NCI-H82 (cell line): Measurements from ENCODE around the gene BANF2.

ENCODE experiments used
- DNase-seq: peaks from one replicate; lab custom pipeline; 2025; lab: John Stamatoyannopoulos, UW

The BANF2 gene

DNA sequence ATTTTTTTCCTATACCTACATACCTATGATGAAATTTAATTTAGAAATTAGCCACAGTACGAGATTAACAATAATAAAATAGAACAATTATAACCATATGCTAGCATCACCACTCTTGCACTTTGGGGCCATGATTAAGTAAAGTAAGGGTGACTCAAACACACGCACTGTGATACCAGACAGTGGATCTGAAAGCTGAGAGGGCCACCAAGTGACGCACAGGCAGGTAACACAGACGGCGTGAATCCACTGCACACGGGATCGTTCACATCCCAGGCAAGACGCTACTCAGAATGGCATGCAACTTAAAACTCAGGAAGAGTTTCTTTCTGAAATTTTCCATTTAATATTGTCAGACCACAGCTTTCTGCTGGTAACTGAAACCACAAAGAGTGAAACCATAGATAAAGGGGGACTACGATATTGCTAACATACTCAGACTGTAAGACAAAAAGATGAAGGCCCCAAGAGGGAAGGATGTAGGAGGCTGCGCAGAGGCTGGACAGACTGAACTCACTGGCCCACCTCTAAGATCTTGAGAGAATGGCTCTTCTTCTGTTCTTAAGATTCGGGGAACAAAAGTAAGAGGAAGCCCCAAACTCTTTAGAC lies 35.6 kb upstream of the BANF2 start:
- DNase-seq: no peak

DNA sequence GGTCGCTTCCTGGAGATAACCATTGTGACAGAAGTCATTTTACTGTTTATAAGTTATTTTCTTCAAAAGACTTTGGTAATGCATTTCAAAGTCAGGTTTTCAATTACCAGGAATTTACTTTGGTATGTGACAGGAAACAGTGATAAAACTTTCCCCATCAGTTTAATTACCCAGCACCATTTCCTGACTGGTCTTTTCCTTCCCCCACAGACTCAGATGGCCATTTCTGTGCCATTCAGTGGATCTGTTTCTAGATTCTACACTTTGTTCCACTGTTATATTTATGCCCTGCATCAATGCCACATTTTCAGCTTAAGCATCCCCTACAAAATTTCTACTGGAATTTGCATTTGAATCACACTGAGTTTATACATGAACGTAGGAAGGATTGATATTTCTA lies 34.0 kb upstream of the BANF2 start:
- DNase-seq: no peak

DNA sequence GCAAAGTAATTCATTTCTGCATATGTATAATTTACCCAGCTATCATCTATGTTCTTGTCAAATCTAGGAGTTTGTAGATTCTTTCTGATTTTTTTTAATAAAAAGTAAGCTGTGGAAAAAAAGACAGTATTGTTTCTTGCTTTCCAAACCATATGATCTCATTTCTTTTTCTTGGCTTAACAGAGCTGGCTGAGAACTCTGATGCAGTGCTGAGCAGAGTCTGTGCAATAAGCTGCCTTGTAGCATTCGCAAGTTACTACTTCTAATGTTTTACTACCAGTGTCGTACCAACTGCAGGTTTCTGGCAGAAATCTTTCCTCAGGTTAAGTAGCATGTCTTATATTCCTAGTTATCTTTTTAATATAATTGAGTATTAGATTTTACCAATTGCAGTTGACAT lies 33.3 kb upstream of the BANF2 start:
- no peak for DNase-seq

DNA sequence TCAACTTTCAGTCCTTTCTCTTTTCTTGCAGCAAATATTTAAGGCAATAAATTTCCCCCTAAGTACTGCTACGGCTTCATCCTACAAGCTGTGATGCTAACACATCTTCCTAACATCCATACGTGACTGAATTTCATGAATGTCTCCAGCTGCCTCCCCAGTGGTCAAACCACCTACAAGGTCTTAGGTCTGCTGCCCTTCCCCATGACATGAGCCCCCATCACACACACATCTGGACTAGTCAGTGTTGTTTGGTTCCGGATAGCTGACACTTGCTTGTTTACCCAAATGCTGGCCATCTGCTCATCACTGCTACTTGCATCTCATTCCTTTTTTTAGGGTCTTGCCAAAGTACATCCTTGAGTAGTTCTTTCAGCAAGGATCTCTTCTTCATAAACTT lies 32.3 kb upstream of the BANF2 start:
- no peak for DNase-seq

DNA sequence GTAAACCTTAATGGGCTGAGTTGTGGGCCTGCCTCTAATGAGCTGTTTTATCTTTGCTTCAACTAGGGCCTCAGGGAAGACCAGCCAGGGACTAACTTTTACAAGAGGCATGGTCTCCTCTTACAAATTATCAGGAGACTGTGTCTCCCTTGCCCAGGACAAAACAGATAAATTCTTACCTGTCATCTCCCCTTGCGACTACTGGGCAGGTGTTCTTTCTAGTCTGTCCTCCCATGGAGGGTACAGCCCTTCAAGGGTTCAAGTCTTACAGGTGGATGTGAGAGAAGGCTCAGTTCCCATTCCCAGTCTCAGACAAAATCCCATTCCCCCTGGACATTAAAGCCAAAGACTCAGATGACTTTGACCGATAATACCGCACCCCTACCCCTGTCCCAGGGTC lies 31.3 kb upstream of the BANF2 start:
- no peak for DNase-seq

DNA sequence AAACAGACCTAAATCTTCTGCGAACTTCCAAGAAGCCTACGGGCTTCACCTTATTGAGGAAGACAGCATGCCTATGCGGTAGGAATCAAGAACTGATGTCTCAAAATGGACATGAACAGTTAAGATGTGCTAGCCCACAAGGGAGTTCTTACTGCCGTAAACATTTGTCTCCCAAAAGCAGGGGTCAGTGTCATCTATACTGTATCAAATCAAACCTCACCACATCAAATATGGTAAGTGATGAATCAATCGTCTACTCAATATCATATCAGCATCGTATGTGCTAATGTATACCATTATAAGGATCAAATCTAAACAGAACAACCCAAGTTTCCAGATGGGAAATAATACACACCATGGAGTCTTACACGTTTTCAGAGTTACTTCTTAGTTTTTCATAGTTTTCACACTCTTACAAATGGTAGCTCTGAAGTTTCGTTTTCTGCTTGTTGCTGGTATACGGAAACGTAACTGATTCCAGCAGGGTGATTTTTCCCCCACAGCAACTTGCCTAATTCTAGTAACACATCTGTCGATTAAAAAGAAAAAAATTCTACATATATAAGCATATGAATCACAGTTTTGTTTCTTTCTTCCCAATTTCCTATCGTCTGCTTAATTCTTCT lies 30.3 kb upstream of the BANF2 start:
- DNase-seq: no peak

DNA sequence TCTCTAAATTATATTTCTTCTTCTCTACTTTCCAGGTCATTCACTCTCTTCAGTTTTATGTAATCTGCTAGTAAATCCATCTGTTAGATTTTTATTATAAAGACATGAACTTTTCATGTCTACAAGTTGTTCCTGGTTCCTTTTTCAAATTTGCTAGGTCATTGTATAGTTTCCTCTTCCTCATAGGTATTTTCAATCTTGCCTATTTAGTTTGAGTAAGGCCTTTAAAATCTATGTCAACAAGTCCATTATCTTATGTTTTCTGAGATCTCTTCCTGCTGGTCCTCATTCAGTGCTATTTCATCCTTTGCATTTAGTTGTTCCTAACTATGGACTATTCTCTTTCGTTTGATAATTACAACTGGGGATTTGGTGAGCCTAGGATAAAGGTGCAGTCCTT lies 28.8 kb upstream of the BANF2 start:
- DNase-seq: no peak

DNA sequence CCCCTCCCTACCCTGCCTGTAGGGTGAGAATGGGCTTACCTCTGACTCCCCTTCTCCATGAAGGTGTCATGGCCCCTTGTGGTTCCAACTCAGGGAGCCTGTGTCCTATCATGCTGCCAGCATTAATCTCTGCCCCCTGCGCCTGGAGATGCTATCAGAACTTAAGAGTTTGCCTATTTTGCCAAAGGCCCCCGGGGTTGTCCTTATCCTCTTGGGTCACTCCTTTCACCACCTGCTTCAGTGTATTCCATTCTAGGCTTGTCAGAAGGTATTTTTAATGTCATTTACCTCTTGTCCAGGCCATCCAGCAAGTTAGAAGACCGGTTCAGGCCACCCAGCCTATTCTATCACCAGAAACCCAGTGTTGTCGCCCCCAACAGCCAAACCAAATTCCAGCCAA lies 28.2 kb upstream of the BANF2 start:
- no peak for DNase-seq

DNA sequence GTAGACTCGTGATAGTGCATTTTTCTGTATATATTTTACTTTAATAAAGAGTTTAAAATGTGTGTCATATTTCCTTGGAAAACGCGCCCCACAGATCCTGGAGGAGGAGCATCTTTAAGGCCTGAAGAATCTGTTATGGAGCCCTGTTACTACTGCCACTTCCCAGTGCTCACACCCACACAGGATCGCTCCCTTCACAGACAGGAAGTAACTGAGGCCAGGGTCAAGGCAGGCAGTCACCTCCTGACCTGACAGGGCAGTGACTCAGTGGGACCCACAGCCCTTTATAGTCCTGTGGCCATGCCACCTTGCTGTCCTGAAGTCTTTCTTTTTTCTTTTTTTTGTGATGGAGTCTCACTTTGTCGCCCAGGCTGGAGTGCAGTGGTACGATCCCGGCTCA lies 26.7 kb upstream of the BANF2 start:
- DNase-seq: no peak

DNA sequence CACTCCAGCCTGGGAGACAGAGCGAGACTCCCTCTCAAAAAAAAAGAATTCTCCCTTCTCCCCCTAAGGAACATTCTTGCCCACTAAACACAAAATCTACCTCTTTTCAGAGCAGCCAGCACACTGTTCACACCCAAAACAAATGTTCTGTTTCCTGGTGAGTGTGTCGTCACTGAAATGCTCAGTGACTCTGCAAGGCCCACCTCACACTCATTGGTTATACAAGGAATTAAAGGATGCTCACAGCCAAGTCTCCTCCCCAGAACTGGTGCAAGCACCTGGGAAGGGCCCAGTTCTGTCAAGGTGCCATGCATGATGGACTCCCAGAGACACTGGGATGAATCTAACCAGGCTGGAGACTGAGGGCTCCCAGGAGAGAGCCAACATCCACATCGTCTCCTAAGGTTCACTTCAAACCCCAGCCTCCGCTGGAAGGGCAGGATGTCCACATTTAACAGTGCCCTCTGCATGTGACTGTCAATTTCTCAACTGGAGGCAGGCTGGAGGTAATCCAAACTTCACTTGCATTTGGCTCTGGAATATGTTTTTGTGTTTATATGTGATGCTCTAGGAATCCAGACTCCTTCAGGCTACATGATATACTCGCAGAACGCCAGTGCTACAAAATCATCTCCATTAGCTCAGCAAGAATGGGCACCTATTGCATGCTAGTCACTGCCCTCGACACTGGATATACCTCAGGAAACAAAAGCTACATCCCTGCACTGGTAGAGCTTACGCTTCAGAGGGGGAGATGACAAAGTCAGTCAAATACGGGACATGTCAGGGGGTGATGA lies 24.8 kb upstream of the BANF2 start:
- no peak for DNase-seq

DNA sequence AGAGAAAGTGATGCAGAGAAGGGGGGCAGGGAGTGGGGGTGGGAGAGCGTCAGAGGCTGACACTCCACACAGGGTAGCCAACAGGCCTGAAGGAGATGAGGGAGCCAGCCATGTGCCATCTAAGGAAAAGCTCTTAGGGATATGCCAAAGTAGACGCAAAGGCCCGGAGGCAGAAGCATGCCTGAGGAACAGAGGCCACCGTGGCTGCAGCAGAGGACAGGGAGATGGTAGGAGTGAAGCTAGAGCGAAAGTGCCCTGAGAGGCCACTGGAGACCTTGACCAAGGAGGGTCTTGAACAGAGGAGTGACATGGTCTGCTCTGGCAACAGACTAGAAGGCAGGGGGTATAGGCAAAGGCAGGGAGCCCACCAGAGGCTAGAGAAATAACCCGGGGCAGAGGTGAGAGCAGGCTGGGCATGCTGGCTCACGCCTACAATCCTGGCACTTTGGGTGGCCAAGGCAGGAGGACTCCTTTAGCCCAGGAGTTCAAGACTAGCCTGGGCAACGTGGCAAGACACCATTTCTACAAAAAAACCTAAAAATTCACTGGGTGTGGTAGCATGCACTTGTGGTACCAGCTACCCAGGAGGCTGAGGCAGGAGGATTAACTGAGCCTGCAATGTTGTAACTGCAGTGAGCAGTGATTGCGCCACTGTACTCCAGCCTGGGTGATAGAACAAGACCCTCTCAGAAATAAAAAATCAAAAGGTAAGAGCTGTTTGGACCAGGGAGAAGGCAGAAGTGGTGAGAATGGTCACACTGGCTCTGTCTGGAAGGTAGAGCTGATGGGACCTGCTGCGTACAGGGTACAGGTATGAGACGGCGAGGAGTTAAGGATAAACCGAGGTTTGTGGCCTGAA lies 24.0 kb upstream of the BANF2 start:
- no peak for DNase-seq

DNA sequence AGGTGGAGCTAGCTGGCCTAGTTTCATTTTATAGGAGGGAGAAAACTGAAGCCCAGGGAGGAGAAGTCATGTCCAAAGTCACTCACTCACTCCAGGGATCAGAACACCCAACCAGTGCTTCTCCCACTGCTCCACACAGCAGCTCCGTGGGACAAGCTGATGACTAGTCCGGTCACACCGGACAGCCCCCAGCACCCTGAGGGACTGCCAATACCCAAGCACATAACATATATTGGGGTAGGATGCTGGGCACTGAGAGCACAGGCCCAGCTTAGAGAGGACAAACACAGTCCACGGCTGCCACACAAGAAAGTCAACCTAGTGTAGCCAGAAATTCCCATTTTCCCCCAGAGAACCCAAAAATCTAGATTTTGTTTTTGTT lies 23.4 kb upstream of the BANF2 start:
- no peak for DNase-seq

DNA sequence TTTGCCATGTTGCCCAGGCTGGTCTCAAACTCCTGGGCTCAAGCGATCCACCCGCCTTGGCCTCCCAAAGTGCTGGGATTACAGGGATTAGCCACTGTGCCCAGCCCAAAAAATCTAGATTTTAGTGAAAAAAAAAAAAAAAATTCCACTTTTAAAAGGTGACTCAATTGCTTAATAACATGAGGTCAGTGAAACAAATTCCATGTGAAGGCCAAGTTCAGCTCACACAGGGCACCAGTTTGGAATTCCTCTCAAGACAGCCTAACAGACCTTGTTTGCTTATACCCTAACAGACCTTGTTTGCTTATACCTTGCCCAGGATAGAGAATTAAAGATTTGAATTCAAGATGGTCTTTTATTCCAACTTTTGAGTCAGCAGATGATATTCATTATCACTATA lies 22.8 kb upstream of the BANF2 start:
- no peak for DNase-seq

DNA sequence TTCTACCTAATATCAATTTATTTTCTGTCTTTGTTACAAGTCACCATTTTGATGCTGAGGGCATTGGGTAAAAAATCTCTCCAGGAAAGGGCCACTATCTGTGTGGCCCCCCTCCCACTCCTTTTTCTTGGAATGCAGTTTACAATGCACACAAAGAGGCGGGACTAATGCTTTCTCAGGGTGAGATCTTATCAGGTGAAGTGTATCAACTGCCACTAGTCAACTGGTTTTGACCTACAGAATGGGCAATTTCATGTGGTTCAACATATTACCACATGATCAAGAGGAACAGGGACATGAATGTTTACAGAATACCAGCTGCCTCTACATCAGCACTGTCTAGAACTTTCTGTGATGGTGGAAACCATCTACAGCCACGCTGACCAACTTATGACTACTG lies 21.5 kb upstream of the BANF2 start:
- no peak for DNase-seq

DNA sequence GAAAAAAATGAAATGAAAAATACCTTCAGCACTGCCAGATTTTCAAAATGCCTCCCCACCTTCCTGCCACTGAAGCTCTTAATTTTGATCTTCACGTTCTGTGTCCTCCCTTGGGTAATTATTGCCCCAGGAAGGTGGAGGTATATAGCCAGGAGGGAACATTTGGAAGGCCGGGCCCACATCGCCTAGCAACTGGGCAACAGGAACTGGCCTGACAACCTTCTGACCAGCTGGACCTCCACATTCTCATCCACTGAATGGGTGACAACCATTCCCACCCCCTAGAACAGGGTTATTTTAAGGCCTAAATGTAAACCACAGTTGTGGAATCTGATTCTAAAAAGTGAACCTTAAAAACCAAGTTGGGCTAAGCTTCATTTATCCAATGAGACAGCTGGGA lies 20.9 kb upstream of the BANF2 start:
- no peak for DNase-seq

DNA sequence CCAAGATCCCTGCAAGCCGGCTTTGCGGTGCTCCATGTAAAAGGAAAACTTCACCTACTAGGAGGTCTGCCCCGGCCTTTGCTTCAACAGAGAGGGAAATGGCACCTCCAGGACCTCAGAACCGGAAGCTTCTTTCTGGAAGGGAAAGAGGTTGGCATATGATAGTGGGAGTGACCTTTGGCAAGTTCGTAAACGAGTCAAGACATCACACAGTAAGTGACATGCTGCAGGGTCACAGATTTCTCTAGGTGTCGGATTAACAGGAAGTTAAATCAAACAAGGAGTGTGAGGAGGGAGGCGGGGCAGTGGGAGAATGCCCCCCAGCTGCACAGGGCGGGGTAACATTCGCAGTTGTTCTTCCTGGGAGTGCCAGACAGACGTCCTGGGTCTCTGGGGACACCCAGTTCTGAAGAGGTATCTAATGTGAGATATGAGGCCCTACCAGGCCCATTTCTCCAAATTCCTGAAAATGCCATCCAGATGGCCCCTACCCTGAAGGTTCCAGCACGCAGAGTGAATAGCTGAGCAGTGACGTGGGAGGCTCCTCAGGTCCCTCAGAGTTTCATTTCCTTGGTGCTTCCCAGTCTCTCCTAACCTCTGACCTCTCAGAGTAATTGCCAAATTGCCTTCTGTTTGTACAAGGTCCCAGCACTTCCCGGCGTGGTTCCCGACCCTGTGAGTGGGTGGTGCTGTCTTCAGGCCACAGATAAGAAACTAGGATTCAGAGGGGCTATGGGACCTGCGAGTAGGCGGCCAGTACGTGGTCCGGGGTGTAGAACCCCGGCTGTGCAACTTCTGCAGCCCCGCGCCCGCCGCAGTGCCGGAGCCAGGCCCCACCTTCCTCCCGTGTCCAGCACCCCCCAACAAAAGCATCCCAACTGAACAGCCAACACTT lies 19.6 kb upstream of the BANF2 start:
- peak; percentile 37 for DNase-seq

DNA sequence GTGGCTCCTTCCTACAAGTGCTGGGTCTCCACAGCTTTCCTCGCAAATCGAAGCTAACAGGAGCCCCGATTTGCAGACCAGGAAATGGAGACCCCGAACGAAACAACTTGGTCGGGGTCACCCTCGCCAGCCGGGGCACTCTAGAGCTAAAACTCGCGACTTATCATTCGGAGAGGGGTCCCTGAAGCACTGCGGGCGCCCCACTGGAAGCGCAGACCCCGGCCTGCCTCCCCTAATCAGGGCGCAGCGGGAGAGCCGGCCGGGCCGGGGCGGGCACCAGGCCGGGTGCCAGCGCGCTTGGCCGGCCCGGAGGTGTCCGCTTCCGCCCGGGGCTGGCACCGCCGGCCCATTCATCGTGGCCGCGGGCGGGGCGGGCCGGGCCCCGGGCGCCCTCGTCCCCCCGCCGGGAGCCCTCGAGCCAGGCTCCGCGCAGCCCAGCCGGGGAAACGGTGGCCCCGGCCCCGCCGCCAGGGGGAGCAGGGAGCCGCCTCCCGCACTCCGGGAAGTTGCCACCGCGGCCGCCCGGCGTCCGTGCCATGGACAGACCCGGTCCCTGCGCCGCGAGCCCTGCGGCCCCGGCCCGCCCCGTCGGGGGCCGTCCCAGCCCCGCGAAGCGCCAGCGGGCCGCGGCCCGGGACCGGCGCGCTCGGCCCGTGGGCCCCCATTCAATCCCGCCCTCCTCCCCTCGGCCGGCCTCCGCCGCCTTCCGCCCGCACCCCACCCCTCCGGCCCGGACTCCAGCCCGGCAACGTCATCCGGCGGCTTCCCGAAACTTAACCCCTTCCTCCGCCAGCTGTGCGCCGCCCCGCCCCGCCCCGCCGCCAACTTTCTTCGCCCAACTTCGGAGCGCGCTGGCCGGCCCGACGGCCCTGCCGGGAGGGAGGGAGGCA lies 18.7 kb upstream of the BANF2 start:
- peak; percentile 77 for DNase-seq

DNA sequence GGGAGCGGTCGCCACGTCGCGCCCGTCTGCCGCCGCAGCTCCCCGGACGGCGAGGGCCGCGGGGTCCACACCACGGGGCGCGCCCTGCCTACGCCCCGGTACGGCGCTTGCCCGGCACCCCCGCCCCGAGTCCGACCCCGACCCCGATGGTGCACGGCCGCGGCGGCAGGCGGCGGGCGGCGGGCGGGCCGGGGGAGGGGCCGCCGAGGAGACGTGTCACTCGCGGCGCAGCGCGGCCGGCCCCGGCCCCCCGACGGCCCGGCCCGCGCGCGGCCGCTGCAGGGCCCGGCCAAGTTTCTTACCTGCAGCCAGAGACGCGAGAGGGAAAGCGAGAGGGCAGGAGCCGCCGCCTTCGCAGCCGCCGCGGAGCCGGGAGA lies 18.1 kb upstream of the BANF2 start:
- DNase-seq: no peak

DNA sequence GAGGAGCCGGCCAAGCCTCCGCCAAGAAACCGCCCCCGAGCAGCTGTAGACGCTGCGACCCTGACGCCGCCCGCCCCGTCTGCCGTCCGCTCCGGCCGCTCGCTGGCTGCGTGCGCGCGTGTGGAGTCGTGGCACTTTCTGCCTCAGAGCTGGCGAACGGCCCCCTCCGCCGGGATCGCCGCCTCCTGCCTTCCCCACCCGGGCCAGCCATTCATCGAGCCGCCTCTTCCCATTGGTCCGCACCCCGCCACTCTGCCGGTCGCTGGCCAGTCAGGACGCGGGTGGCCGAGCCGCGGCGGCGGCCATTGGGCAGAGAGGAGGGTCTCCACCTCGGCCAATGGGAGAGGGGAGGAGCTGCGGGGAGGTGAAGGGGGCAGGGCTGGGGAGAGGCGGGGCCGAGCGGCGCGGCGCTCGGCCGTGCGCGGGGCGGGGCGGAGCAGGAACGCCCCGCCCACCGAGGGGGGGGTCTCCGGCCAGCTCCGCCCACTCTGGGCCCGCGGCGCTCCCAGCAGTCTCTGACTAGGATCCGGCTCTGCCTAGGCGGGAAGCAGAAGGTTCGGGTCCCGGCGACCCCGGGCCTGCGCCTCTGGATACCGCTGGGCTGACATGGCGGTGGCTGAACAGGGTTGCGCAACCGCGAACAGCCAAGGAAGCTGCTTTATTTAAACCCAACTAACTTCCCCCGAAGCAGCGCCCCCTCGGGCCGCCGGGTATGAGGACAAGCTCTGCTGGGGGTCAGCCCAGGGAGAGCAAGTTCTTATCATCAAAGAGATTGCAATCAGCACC lies 17.5 kb upstream of the BANF2 start, which contains the start of gene RRBP1:
RRBP1 (minus strand) TSS at position 140 of the 786 bp plus-strand sequence. CDS start 21,735 bp downstream, outside the sequence.
- peak; percentile 98 for DNase-seq

DNA sequence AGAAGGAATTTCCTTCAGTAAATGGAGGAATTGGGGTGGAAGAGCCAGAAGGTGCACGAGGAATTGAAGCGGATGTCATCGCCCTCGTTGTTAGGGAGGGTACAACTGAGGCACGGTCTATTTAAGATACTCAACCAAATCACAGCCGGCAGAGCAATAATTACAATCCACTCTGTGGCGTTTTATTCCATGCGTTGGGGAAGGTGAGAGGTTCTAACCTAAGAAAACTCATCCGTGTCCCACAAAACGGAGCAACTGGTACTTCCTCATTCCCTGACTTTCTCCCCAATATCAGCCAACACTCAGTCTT lies 16.9 kb upstream of the BANF2 start:
- no peak for DNase-seq
